Mesenchymal stem cell (in vitro differentiated cells and primary cell): ENCODE results near the gene TC2N.
"Not testable (repeated sequence)": the region's sequence is repeated elsewhere in the genome, so short reads cannot be mapped to it uniquely, and the experiment has no call there.

Source experiments
- DNase-seq: peaks from one replicate; pipeline ENCODE4 v3.0.0-alpha.2; 2013
- H2AFZ ChIP-seq: one replicate; pipeline ENCODE4 v1.6.1; 2013; ENCODE audit warnings: low read depth, mild to moderate bottlenecking, control low read depth, inconsistent platforms, low read length, moderate library complexity
- H2AK5ac ChIP-seq: 2 replicates; pipeline ENCODE4 v1.6.1; 2013; ENCODE audit warnings: low read length, moderate library complexity, mild to moderate bottlenecking, inconsistent platforms; ENCODE audit not compliant: severe bottlenecking
- H2BK120ac ChIP-seq: one replicate; pipeline ENCODE4 v1.6.1; 2013; ENCODE audit warnings: low read depth, mild to moderate bottlenecking, inconsistent platforms, low read length, moderate library complexity
- H2BK12ac ChIP-seq, 2 experiments: one replicate each; pipeline ENCODE4 v1.6.1; 2013; ENCODE audit warnings: inconsistent platforms in 2 of 2, low read length in 2 of 2, mild to moderate bottlenecking in 2 of 2, moderate library complexity in 2 of 2, control low read depth in 1 of 2
- H2BK15ac ChIP-seq: one replicate; pipeline ENCODE4 v1.6.1; 2013; ENCODE audit warnings: mild to moderate bottlenecking, low read depth, inconsistent platforms; ENCODE audit not compliant: poor library complexity, severe bottlenecking
- H2BK5ac ChIP-seq: 2 replicates; pipeline ENCODE4 v1.6.1; 2013; ENCODE audit warnings: low read depth, mild to moderate bottlenecking, low read length, control low read depth, inconsistent platforms; ENCODE audit not compliant: poor library complexity, severe bottlenecking
- H3K14ac ChIP-seq, 2 experiments: one replicate each; pipeline ENCODE4 v1.6.1; 2013; ENCODE audit warnings: inconsistent platforms in 2 of 2, low read length in 2 of 2, control low read depth in 1 of 2, mild to moderate bottlenecking in 1 of 2, moderate library complexity in 1 of 2
- H3K18ac ChIP-seq, 2 experiments: one replicate each; pipeline ENCODE4 v1.6.1; 2013; ENCODE audit warnings: inconsistent platforms in 2 of 2, low read length in 2 of 2, control low read depth in 1 of 2, low read depth in 1 of 2, mild to moderate bottlenecking in 1 of 2
- H3K23ac ChIP-seq, 2 experiments: one replicate each; pipeline ENCODE4 v1.6.1; 2013; ENCODE audit warnings: inconsistent platforms in 2 of 2, low read length in 2 of 2, mild to moderate bottlenecking in 2 of 2, moderate library complexity in 2 of 2, control low read depth in 1 of 2
- H3K27ac ChIP-seq: 2 replicates; pipeline ENCODE4 v1.5.1; 2013; ENCODE audit warnings: mild to moderate bottlenecking, moderate library complexity, low read length, control low read depth, inconsistent platforms; ENCODE audit not compliant: poor library complexity, severe bottlenecking
- H3K27me3 ChIP-seq, 2 experiments: 2 replicates each; pipeline versions ENCODE4 v1.6.1 to v1.7.0; 2013; ENCODE audit warnings: low read length in 2 of 2, mild to moderate bottlenecking in 2 of 2, moderate library complexity in 2 of 2, control low read depth in 1 of 2, inconsistent platforms in 1 of 2; ENCODE audit not compliant: control insufficient read depth in 1 of 2, insufficient read depth in 1 of 2
- H3K36me3 ChIP-seq, 2 experiments: 2 replicates each; pipeline versions ENCODE4 v1.6.1 to v1.7.0; 2013; ENCODE audit warnings: low read length in 2 of 2, control low read depth in 1 of 2, inconsistent platforms in 1 of 2, low read depth in 1 of 2, mild to moderate bottlenecking in 1 of 2; ENCODE audit not compliant: insufficient read depth in 2 of 2, control insufficient read depth in 1 of 2
- H3K4ac ChIP-seq, 2 experiments: one replicate each; pipeline ENCODE4 v1.6.1; 2013; ENCODE audit warnings: inconsistent platforms in 2 of 2, low read length in 2 of 2, mild to moderate bottlenecking in 2 of 2, moderate library complexity in 2 of 2, control low read depth in 1 of 2, low read depth in 1 of 2
- H3K4me1 ChIP-seq: 2 replicates; pipeline ENCODE4 v1.6.1; 2013; ENCODE audit warnings: low read depth, low read length, control low read depth; ENCODE audit not compliant: control insufficient read depth, insufficient read depth
- H3K4me2 ChIP-seq: 2 replicates; pipeline ENCODE4 v1.6.1; 2013; ENCODE audit warnings: low read length, mild to moderate bottlenecking, inconsistent platforms; ENCODE audit not compliant: poor library complexity, severe bottlenecking
- H3K4me3 ChIP-seq, 2 experiments: 2 replicates each; pipeline versions ENCODE4 v1.5.1 to v1.7.0; 2013; ENCODE audit warnings: low read length in 2 of 2, mild to moderate bottlenecking in 2 of 2, control low read depth in 1 of 2, low read depth in 1 of 2; ENCODE audit not compliant: insufficient read depth in 1 of 2
- H3K79me1 ChIP-seq: replicated peaks from 2 replicates; pipeline ENCODE4 v1.6.1; 2013; ENCODE audit warnings: mild to moderate bottlenecking, control low read depth, low read length, inconsistent platforms; ENCODE audit not compliant: poor library complexity, severe bottlenecking
- H3K9ac ChIP-seq: 2 replicates; pipeline ENCODE4 v1.7.0; 2013; ENCODE audit warnings: mild to moderate bottlenecking, low read length, moderate library complexity
- H3K9me3 ChIP-seq: 2 replicates; pipeline ENCODE4 v1.7.0; 2013; ENCODE audit warnings: mild to moderate bottlenecking, low read length; ENCODE audit not compliant: control insufficient read depth
- H4K8ac ChIP-seq: one replicate; pipeline ENCODE4 v1.6.1; 2013; ENCODE audit warnings: inconsistent platforms, mild to moderate bottlenecking, low read length, moderate library complexity
- H4K91ac ChIP-seq: one replicate; pipeline ENCODE4 v1.6.1; 2013; ENCODE audit warnings: mild to moderate bottlenecking, low read length, inconsistent platforms
- WGBS: methylation state at CpG from one replicate; pipeline ENCODE4 v1.1.7; 2013; ENCODE audit warnings: mixed read lengths; 5-methylcytosine and 5-hydroxymethylcytosine counted together

Gene TC2N

GRCh38 chr14:91814317-91814716 is 53.0 kb downstream of the TC2N start:
- Histone ChIP-seq H2BK12ac (no peak overlapping the region), H3K23ac (no peak overlapping the region), H3K4ac (no peak overlapping the region), H3K79me1 (no peaks in the 10 kb centered on the region), H2BK15ac (no peak overlapping the region), H4K8ac (no peak overlapping the region), H4K91ac (no peak overlapping the region), H3K9me3 (peaks cover 25% of the 10 kb centered on the region), H3K4me1 (no peaks in the 10 kb centered on the region), H3K14ac (no peak overlapping the region), H3K4me2 (no peak overlapping the region), H3K36me3 (no peaks in the 10 kb centered on the region), H3K18ac (no peak overlapping the region), H3K27me3 (peaks cover 0 to 3% of the 10 kb centered on the region in 2 experiments), H2BK5ac (no peak overlapping the region), H2BK120ac (no peak overlapping the region), H3K27ac (no peak overlapping the region), H3K4me3 (no peak overlapping the region), H2AFZ (no peak overlapping the region), H3K9ac (no peak overlapping the region), H2AK5ac (no peak overlapping the region)
- 85% methylated on average over 1 of the region's 1 CpG for WGBS
- no peak for DNase-seq

DNA sequence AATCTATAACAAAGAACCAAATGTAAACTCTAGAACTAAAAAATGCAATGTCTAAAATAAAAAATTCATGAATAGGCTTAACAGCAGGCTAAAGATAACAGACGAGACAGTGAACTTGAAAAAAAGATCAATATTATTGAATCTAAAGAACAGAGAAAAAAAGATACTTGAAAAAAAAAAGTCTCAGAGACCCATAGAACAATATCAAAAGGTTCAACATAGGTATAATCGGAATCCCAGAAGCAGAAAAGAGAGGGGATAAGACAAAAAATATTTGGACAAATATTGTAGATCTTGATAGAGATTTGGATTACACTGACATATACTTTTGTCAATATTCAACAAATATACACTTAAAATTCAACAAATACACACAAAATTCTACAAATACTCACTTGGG is 56.6 kb downstream of the TC2N start:
- Histone ChIP-seq H3K27me3 (peaks cover 0 to 3% of the 10 kb centered on the region in 2 experiments), H2BK120ac (no peak overlapping the region), H3K9me3 (peaks cover 36% of the 10 kb centered on the region), H3K4me2 (no peak overlapping the region), H3K9ac (no peak overlapping the region), H3K36me3 (no peaks in the 10 kb centered on the region), H2AK5ac (no peak overlapping the region), H2BK5ac (no peak overlapping the region), H4K91ac (no peak overlapping the region), H2BK12ac (no peak overlapping the region), H4K8ac (no peak overlapping the region), H3K14ac (no peak overlapping the region), H3K27ac (no peak overlapping the region), H3K4me3 (no peak overlapping the region), H2AFZ (no peak overlapping the region), H3K79me1 (no peaks in the 10 kb centered on the region), H3K18ac (no peak overlapping the region), H3K23ac (no peak overlapping the region), H2BK15ac (no peak overlapping the region), H3K4me1 (no peaks in the 10 kb centered on the region), H3K4ac (no peak overlapping the region)
- DNase-seq: no peak
- no CpG with 5 or more reads among the region's 2 CpGs for WGBS

- H3K14ac ChIP-seq: no peak overlapping the region
- peaks cover 44% of the 10 kb centered on the region for H3K9me3 ChIP-seq
- H3K27me3 ChIP-seq: peaks cover 0 to 3% of the 10 kb centered on the region in 2 experiments
- H3K4me3 ChIP-seq: peak overlapping the region in 1 of 2 experiments; percentile 12
- H3K4me1 ChIP-seq: no peaks in the 10 kb centered on the region
- H2BK12ac ChIP-seq: no peak overlapping the region
- H4K8ac ChIP-seq: no peak overlapping the region
- H2BK5ac ChIP-seq: no peak overlapping the region
- H3K18ac ChIP-seq: no peak overlapping the region
- no peak overlapping the region for H2AK5ac ChIP-seq
- no peak overlapping the region for H3K27ac ChIP-seq
- no peak overlapping the region for H2BK120ac ChIP-seq
- H2AFZ ChIP-seq: no peak overlapping the region
- H3K9ac ChIP-seq: no peak overlapping the region
- no peaks in the 10 kb centered on the region for H3K79me1 ChIP-seq
- no peak overlapping the region for H2BK15ac ChIP-seq
- no peak overlapping the region for H3K4me2 ChIP-seq
- no peak for DNase-seq
- H3K23ac ChIP-seq: no peak overlapping the region
- H4K91ac ChIP-seq: no peak overlapping the region
- no peak overlapping the region for H3K4ac ChIP-seq
- H3K36me3 ChIP-seq: no peaks in the 10 kb centered on the region
Measured at GRCh38 chr14:91806716-91807115, 60.6 kb downstream of the TC2N start.

- H2AK5ac ChIP-seq, H3K27me3 ChIP-seq, DNase-seq, H3K14ac ChIP-seq, H3K27ac ChIP-seq, H4K91ac ChIP-seq, H2BK15ac ChIP-seq, H3K4ac ChIP-seq, H2BK12ac ChIP-seq, H3K4me2 ChIP-seq, H3K36me3 ChIP-seq, H3K18ac ChIP-seq, H3K79me1 ChIP-seq, H4K8ac ChIP-seq, H2AFZ ChIP-seq, H2BK5ac ChIP-seq, H3K9ac ChIP-seq, H3K23ac ChIP-seq, H3K4me1 ChIP-seq, H2BK120ac ChIP-seq: not testable (repeated sequence)
- Histone ChIP-seq H3K9me3 (peaks cover 44% of the 10 kb centered on the region), H3K4me3 (peak overlapping the region in 1 of 2 experiments; percentile 12)
- no CpG with 5 or more reads among the region's 1 CpG for WGBS
Measured at GRCh38 chr14:91806094-91806493, 61.2 kb downstream of the TC2N start.
